SKM-1 (cell line): ENCODE data around the gene TNPO3.

Source experiments
- DNase-seq: peaks from one replicate; lab custom pipeline; 2025; ENCODE audit not compliant: unreplicated experiment; lab: John Stamatoyannopoulos, UW

TNPO3 gene

GRCh38 chr7:128940494-128941322, 114.2 kb downstream of the TNPO3 start:
- no peak for DNase-seq

GRCh38 chr7:128939861-128940410, 115.0 kb downstream of the TNPO3 start:
- DNase-seq = no peak

GRCh38 chr7:128939075-128939860, 115.6 kb downstream of the TNPO3 start:
- DNase-seq = no peak

GRCh38 chr7:128938544-128939074, 116.3 kb downstream of the TNPO3 start:
- DNase-seq = no peak

GRCh38 chr7:128937647-128938543, 117.0 kb downstream of the TNPO3 start, which contains the start of gene IRF5:
Gene IRF5 (plus strand): TSS chr7:128937927. CDS start chr7:128942082, 4,155 bp downstream.
- DNase-seq = no peak

- no peak for DNase-seq
Measured at GRCh38 chr7:128937271-128937646, 117.7 kb downstream of the TNPO3 start.

- DNase-seq = no peak
Measured at GRCh38 chr7:128936798-128937197, 118.1 kb downstream of the TNPO3 start.

- DNase-seq = no peak
Measured at GRCh38 chr7:128935342-128935730, 119.6 kb downstream of the TNPO3 start.

- DNase-seq = no peak
Measured at GRCh38 chr7:128934361-128935341, 120.3 kb downstream of the TNPO3 start.

GRCh38 chr7:128933180-128933891, 121.6 kb downstream of the TNPO3 start:
- no peak for DNase-seq

GRCh38 chr7:128932862-128933179, 122.1 kb downstream of the TNPO3 start:
- DNase-seq = no peak

- no peak for DNase-seq
Measured at GRCh38 chr7:128931965-128932861, 122.7 kb downstream of the TNPO3 start.

GRCh38 chr7:128931190-128931798, 123.6 kb downstream of the TNPO3 start:
- DNase-seq = no peak

GRCh38 chr7:128928882-128929788, 125.8 kb downstream of the TNPO3 start:
- DNase-seq = no peak

GRCh38 chr7:128928159-128928813, 126.6 kb downstream of the TNPO3 start:
- no peak for DNase-seq
